ENCODE data around the gene FOLR1.
A peak's percentile ranks its signal among the peaks of the same experiment; 100 is the strongest.
"Not testable (repeated sequence)": the region's sequence is repeated elsewhere in the genome, so short reads cannot be mapped to it uniquely, and the experiment has no call there.

FOLR1 gene

GRCh38 chr11:72203163-72203562 lies 11.2 kb downstream of the FOLR1 start:
- Mint-ChIP-seq H3K27ac (no peak overlapping the region), H3K4me1 (ENCODE audit: low read depth) (no peaks in the 10 kb centered on the region), H3K4me3 (no peak overlapping the region), H3K36me3 (ENCODE audit: low read depth) (no peaks in the 10 kb centered on the region), H3K27me3 (no peaks in the 10 kb centered on the region), H3K9me3 (no peaks in the 10 kb centered on the region)
- no peak for DNase-seq

DNA sequence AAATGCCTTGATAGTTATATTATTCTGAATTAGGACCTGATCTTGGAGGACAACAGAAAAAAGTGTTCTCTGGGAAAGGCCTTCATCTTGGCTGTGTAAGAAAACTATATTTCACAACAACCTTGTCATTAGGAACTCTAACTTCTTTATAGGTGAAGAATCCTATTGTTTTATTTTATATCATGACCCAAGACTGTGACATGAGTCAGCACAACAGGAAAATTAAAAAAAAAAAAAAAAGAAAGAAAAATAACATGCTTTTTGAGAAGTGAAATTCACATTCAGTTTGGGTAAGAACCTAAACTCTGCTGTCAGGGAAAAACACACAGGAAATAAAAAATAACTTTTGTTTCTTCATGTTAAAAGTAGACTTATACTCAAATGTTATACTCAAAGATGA lies 12.9 kb downstream of the FOLR1 start:
- peaks cover 5% of the 10 kb centered on the region for H3K27me3 Mint-ChIP-seq
- no peak for DNase-seq
- no peaks in the 10 kb centered on the region for H3K36me3 Mint-ChIP-seq (ENCODE audit: low read depth)
- H3K4me1 Mint-ChIP-seq (ENCODE audit: low read depth) = no peaks in the 10 kb centered on the region
- H3K4me3 Mint-ChIP-seq = no peak overlapping the region
- H3K27ac Mint-ChIP-seq = no peak overlapping the region
- peaks cover 13% of the 10 kb centered on the region for H3K9me3 Mint-ChIP-seq

DNA sequence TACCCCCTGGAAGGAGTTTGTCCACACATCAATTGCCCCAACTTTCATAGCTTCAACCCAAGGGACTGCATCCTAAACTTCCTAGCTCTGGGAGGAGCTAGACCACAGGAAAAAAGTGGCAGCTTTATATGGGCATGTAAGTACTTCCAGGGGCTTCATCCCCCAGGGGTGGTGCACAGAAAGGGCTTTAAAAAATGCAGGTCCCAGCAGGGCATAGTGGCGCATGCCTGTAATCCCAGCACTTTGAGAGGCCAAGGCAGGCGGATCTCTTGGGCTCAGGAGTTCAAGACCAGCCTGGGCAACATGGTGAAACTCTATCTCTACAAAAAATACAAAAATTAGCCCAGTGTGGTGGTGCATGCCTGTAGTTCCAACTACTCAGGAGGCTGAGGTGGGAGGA lies 14.9 kb downstream of the FOLR1 start:
- not testable (repeated sequence) for H3K36me3 Mint-ChIP-seq (ENCODE audit: low read depth); DNase-seq; H3K27me3 Mint-ChIP-seq; H3K4me1 Mint-ChIP-seq (ENCODE audit: low read depth); H3K4me3 Mint-ChIP-seq; H3K27ac Mint-ChIP-seq
- H3K9me3 Mint-ChIP-seq = peaks cover 18% of the 10 kb centered on the region

- no peak for DNase-seq
- H3K27me3 Mint-ChIP-seq = peaks cover 10% of the 10 kb centered on the region
- H3K36me3 Mint-ChIP-seq (ENCODE audit: low read depth) = no peaks in the 10 kb centered on the region
Measured at GRCh38 chr11:72208281-72208680, 16.3 kb downstream of the FOLR1 start.

GRCh38 chr11:72209101-72209500 lies 17.2 kb downstream of the FOLR1 start:
- peaks cover 18% of the 10 kb centered on the region for H3K9me3 Mint-ChIP-seq
- no peaks in the 10 kb centered on the region for H3K4me1 Mint-ChIP-seq (ENCODE audit: low read depth)
- no peaks in the 10 kb centered on the region for H3K36me3 Mint-ChIP-seq (ENCODE audit: low read depth)
- H3K27me3 Mint-ChIP-seq = peaks cover 10% of the 10 kb centered on the region
- DNase-seq = no peak
- H3K4me3 Mint-ChIP-seq = no peak overlapping the region
- H3K27ac Mint-ChIP-seq = no peak overlapping the region

More at GRCh38 chr11:72208281-72208680, 16.3 kb downstream of the FOLR1 start:
- no peak overlapping the region for H3K27ac Mint-ChIP-seq
- no peak overlapping the region for H3K4me3 Mint-ChIP-seq
- no peaks in the 10 kb centered on the region for H3K4me1 Mint-ChIP-seq (ENCODE audit: low read depth)
- H3K9me3 Mint-ChIP-seq = peaks cover 18% of the 10 kb centered on the region

DNA sequence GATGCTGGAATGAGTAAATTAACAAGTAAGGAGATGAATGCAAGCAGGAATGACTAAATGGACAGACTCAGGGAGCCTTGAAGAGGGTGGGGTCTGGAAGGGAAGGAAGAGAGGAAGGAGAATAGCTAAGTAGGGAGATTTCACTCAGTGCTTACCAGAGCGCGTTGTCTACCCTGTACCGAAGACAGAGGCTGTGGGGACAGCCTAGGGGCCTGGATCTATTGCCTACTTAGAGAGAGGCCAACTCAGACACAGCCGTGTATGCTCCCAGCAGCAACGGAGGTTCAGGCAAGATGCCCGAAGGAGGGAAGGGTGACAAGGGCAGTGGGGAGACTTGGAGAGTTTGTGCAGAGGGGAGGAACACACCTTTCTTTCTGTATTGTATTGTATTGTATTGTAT lies 24.7 kb downstream of the FOLR1 start, which contains the start of gene FOLR2:
Gene FOLR2 (plus strand): TSS at position 157 of the 400 bp plus-strand sequence. CDS start 1,791 bp downstream, outside the sequence.
- no peaks in the 10 kb centered on the region for H3K9me3 Mint-ChIP-seq
- no peak within 1 kb of the TSS for H3K4me3 Mint-ChIP-seq
- no peak for DNase-seq
- H3K27ac Mint-ChIP-seq = no peak within 1 kb of the TSS
- no peaks in the 10 kb centered on the region for H3K36me3 Mint-ChIP-seq (ENCODE audit: low read depth)
- peaks cover 2% of the 10 kb centered on the region for H3K4me1 Mint-ChIP-seq (ENCODE audit: low read depth)
- H3K27me3 Mint-ChIP-seq = peaks cover 23% of the 10 kb centered on the region

- no peaks in the 10 kb centered on the region for H3K9me3 Mint-ChIP-seq
- H3K27ac Mint-ChIP-seq = no peak overlapping the region
- peaks cover 11% of the 10 kb centered on the region for H3K4me1 Mint-ChIP-seq (ENCODE audit: low read depth)
- H3K4me3 Mint-ChIP-seq = no peak overlapping the region
- no peaks in the 10 kb centered on the region for H3K36me3 Mint-ChIP-seq (ENCODE audit: low read depth)
- H3K27me3 Mint-ChIP-seq = peaks cover 23% of the 10 kb centered on the region
- no peak for DNase-seq
Measured at GRCh38 chr11:72217841-72218240, 25.9 kb downstream of the FOLR1 start.

DNA sequence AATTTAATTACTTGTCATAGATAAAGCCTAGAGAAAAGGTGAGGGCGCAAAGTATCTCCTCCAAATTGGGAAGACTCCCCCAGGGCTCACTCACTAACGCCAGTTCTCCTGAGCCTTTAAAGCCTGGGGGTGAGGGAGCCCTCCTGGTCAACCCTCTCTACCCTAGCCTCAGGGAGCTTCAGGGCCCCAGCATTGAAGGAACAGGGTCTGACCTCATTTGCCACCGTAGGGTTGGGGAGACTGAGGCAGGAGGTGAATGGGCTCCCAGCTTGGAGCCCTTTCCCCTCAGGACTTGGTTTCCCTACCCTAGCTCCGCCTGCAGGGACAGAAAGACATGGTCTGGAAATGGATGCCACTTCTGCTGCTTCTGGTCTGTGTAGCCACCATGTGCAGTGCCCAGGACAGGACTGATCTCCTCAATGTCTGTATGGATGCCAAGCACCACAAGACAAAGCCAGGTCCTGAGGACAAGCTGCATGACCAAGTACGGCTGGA lies 26.4 kb downstream of the FOLR1 start:
- Mint-ChIP-seq H3K9me3 (no peaks in the 10 kb centered on the region), H3K36me3 (ENCODE audit: low read depth) (no peaks in the 10 kb centered on the region), H3K4me3 (no peak overlapping the region), H3K4me1 (ENCODE audit: low read depth) (peaks cover 13% of the 10 kb centered on the region), H3K27ac (no peak overlapping the region), H3K27me3 (peaks cover 23% of the 10 kb centered on the region)
- no peak for DNase-seq

DNA sequence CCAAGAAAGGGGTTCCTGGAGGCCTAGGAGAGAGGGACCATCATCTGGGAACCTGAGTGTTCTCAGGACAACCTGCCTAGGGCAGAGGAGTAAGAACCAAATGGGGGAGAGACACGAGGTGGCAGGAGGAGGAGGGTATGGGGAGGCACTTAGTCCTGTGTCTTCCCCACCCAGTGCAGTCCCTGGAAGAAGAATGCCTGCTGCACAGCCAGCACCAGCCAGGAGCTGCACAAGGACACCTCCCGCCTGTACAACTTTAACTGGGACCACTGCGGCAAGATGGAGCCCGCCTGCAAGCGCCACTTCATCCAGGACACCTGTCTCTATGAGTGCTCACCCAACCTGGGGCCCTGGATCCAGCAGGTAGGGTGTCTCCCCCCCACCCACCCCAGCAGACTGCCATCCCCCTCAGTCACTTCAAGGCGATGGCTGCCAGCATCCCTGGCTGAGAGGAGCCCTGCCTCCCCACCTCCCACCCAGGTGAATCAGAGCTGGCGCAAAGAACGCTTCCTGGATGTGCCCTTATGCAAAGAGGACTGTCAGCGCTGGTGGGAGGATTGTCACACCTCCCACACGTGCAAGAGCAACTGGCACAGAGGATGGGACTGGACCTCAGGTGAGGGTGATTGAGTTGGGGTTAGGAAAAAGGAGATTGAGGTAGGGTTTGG lies 28.9 kb downstream of the FOLR1 start:
- H3K4me3 Mint-ChIP-seq = no peak overlapping the region
- H3K4me1 Mint-ChIP-seq (ENCODE audit: low read depth) = peaks cover 20% of the 10 kb centered on the region
- H3K27me3 Mint-ChIP-seq = peaks cover 23% of the 10 kb centered on the region
- no peaks in the 10 kb centered on the region for H3K9me3 Mint-ChIP-seq
- no peak overlapping the region for H3K27ac Mint-ChIP-seq
- DNase-seq = no peak
- H3K36me3 Mint-ChIP-seq (ENCODE audit: low read depth) = peaks cover 11% of the 10 kb centered on the region

DNA sequence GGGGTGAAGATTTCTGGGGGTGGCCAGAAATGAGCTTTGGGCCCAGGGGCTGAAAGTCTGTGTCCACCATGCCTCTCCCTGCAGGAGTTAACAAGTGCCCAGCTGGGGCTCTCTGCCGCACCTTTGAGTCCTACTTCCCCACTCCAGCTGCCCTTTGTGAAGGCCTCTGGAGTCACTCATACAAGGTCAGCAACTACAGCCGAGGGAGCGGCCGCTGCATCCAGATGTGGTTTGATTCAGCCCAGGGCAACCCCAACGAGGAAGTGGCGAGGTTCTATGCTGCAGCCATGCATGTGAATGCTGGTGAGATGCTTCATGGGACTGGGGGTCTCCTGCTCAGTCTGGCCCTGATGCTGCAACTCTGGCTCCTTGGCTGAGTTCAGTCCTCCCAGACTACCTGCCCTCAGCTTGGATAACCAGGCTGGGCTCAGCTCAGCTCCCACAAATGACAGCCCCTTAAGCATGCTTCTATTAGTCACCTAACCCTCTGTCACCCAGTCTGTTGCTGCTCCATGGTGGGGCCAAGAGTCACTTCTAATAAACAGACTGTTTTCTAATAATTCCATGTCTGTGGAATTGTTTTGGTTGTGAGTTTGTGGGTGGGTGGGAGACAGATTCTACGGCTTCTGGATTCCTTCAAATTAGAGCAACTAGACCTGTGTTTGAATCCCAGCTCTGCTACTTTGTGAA lies 29.6 kb downstream of the FOLR1 start:
- DNase-seq = no peak
- H3K27me3 Mint-ChIP-seq = peaks cover 17% of the 10 kb centered on the region
- H3K27ac Mint-ChIP-seq = no peak overlapping the region
- H3K9me3 Mint-ChIP-seq = no peaks in the 10 kb centered on the region
- peaks cover 11% of the 10 kb centered on the region for H3K36me3 Mint-ChIP-seq (ENCODE audit: low read depth)
- H3K4me3 Mint-ChIP-seq = no peak overlapping the region
- peaks cover 26% of the 10 kb centered on the region for H3K4me1 Mint-ChIP-seq (ENCODE audit: low read depth)

DNA sequence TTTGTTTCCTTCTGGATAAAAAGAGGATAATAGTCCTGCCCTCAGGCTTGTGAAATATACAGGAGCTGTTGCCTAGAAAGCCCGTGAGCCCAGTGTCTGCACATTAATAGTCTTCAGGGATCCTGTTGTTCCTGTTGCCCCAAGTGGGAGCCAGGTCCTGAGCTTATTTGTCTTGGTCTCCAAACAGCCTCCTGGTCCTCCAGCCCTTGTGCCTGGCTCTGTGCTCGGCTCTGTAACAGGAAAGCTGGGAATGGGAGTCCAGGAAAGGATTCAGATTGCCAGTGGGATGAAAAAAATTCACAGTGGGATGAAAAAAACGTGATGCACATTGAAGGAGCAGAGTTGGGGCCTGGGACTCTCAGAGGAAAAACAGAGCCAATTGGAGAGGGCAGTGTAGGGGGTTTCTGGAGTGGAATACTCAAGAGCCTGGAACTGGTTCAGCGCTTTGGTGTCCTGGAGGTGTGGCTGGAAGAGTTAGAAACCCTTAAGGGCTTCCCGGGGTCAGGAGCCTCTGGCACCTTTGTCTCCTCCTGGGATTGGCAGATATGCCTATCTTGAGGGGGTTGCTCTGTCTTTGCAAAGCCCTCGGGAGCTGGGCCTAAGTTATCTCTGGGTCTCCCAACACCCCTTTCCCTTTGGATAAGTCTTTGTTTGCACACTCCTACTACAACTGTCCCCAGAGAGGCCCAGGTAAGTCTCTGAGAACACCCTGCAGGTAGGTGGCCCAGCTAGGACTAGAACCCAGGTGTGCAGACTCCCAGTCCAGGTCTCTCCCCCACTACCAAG lies 30.4 kb downstream of the FOLR1 start:
- H3K4me3 Mint-ChIP-seq = peak overlapping the region; percentile 81
- H3K27ac Mint-ChIP-seq = peak overlapping the region; percentile 79
- peaks cover 26% of the 10 kb centered on the region for H3K4me1 Mint-ChIP-seq (ENCODE audit: low read depth)
- peaks cover 12% of the 10 kb centered on the region for H3K27me3 Mint-ChIP-seq
- H3K36me3 Mint-ChIP-seq (ENCODE audit: low read depth) = peaks cover 14% of the 10 kb centered on the region
- H3K9me3 Mint-ChIP-seq = no peaks in the 10 kb centered on the region
- no peak for DNase-seq

- DNase-seq = peak; percentile 95
- peak overlapping the region; percentile 79 for H3K27ac Mint-ChIP-seq
- H3K27me3 Mint-ChIP-seq = peaks cover 5% of the 10 kb centered on the region
- peaks cover 26% of the 10 kb centered on the region for H3K4me1 Mint-ChIP-seq (ENCODE audit: low read depth)
- peaks cover 19% of the 10 kb centered on the region for H3K36me3 Mint-ChIP-seq (ENCODE audit: low read depth)
- no peaks in the 10 kb centered on the region for H3K9me3 Mint-ChIP-seq
- peak overlapping the region; percentile 81 for H3K4me3 Mint-ChIP-seq
Measured at GRCh38 chr11:72222907-72223614, 31.1 kb downstream of the FOLR1 start.

GRCh38 chr11:72223615-72224563 lies 31.9 kb downstream of the FOLR1 start:
- H3K9me3 Mint-ChIP-seq = no peaks in the 10 kb centered on the region
- peak overlapping the region; percentile 91 for H3K4me3 Mint-ChIP-seq
- H3K27ac Mint-ChIP-seq = peak overlapping the region; percentile 90
- H3K4me1 Mint-ChIP-seq (ENCODE audit: low read depth) = peaks cover 26% of the 10 kb centered on the region
- peak; percentile 77 for DNase-seq
- H3K27me3 Mint-ChIP-seq = peaks cover under 1% of the 10 kb centered on the region
- peaks cover 27% of the 10 kb centered on the region for H3K36me3 Mint-ChIP-seq (ENCODE audit: low read depth)

All from activated T-cell treated with anti-CD3 and anti-CD28 coated beads, Interleukin-2, amount 50 U/mL, for 24 hours (primary cell).